Loucy (cell line): ENCODE data around the gene CHST6.

Experiments used
- H2AFZ ChIP-seq: fragments of 200-600 bp; sonication (generic); 2 replicates; pipeline ENCODE4 v1.6.0; 2016; ENCODE audit warnings: antibody characterized with exemption, mild to moderate bottlenecking, low read length, moderate library complexity
- H3F3A ChIP-seq: fragments of 200-600 bp; 2 replicates; pipeline ENCODE4 v1.6.0; 2016; ENCODE audit warnings: antibody characterized with exemption, low read depth, mild to moderate bottlenecking
- H3K27me3 ChIP-seq: fragments of 200-600 bp; sonication (generic); 2 replicates; pipeline ENCODE4 v1.6.1; 2014; ENCODE audit warnings: low read length, mild to moderate bottlenecking; ENCODE audit not compliant: insufficient read depth, poor library complexity, severe bottlenecking
- H3K36me3 ChIP-seq: fragments of 200-600 bp; sonication (generic); 2 replicates; pipeline ENCODE4 v1.6.1; 2016; ENCODE audit warnings: low read length; ENCODE audit not compliant: insufficient read depth
- H3K4me1 ChIP-seq: fragments of 200-600 bp; sonication (generic); 2 replicates; pipeline ENCODE4 v1.5.1; 2014; ENCODE audit warnings: low read length, mild to moderate bottlenecking; ENCODE audit not compliant: insufficient read depth, poor library complexity, severe bottlenecking
- H3K4me2 ChIP-seq: fragments of 200-600 bp; sonication (generic); 2 replicates; pipeline ENCODE4 v1.6.0; 2014; ENCODE audit warnings: antibody characterized with exemption, low read length, low read depth, mild to moderate bottlenecking; ENCODE audit not compliant: poor library complexity, severe bottlenecking
- H3K4me3 ChIP-seq: fragments of 200-600 bp; sonication (generic); 2 replicates; pipeline ENCODE4 v1.5.1; 2014; ENCODE audit warnings: low read length, mild to moderate bottlenecking, mixed read lengths; ENCODE audit not compliant: poor library complexity, severe bottlenecking
- H3K79me2 ChIP-seq: fragments of 200-600 bp; sonication (generic); 2 replicates; pipeline ENCODE4 v1.6.1; 2014; ENCODE audit warnings: low read length; ENCODE audit not compliant: insufficient read depth
- H3K9ac ChIP-seq: fragments of 200-600 bp; sonication (generic); 2 replicates; pipeline ENCODE4 v1.6.0; 2014; ENCODE audit warnings: mild to moderate bottlenecking, low read depth, low read length, moderate library complexity; ENCODE audit not compliant: poor library complexity, severe bottlenecking
- H3K9me2 ChIP-seq: fragments of 200-600 bp; sonication (generic); replicated peaks from 2 replicates; pipeline ENCODE4 v1.6.1; 2016; ENCODE audit warnings: low read depth, low read length, mixed read lengths
- H3K9me3 ChIP-seq: fragments of 200-600 bp; sonication (generic); 2 replicates; pipeline ENCODE4 v1.6.1; 2014; ENCODE audit warnings: mild to moderate bottlenecking, antibody characterized with exemption, low read length, low read depth; ENCODE audit not compliant: insufficient read depth
- H4K20me1 ChIP-seq: fragments of 200-600 bp; sonication (generic); 2 replicates; pipeline ENCODE4 v1.6.0; 2014; ENCODE audit warnings: antibody characterized with exemption, low read length, mild to moderate bottlenecking; ENCODE audit not compliant: insufficient read depth, poor library complexity, severe bottlenecking
- EZH2phosphoT487 ChIP-seq: fragments of 200-600 bp; IDR thresholded peaks from 2 replicates; pipeline ENCODE4 v1.6.1; 2018; ENCODE audit warnings: antibody characterized with exemption, mild to moderate bottlenecking, moderate library complexity, borderline replicate concordance
- TF ChIP-seq, protein P1 (sequence below): fragments of 200-600 bp; sonication (generic); conservative IDR thresholded peaks from 2 replicates; pipeline ENCODE4 v1.5.1; 2014; ENCODE audit warnings: mild to moderate bottlenecking, antibody characterized with exemption, low read length

CHST6 gene

DNA sequence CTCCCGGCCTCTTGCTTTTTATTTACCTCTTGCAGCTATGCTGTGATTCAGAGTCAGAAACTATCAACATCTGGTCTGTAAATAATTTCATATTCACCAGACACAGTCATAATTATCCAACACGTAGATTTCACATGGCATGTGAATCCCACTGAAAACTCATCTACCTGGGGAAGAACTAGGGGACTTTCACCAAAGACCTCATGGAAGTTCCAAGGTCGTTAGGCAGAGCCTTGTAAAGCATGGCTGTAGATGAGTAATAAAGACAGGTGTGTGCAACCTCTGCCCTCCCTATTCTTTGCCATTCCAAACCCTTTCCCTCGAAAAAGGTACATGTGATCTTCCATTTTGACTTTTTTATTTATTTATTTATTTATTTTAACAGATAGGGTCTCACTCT is 42.5 kb upstream of the CHST6 start:
- no peak overlapping the region for H3K9ac ChIP-seq
- no peak overlapping the region for H3K4me3 ChIP-seq
- no peak for TF ChIP-seq EZH2phosphoT487
- TF ChIP-seq, protein P1, sequence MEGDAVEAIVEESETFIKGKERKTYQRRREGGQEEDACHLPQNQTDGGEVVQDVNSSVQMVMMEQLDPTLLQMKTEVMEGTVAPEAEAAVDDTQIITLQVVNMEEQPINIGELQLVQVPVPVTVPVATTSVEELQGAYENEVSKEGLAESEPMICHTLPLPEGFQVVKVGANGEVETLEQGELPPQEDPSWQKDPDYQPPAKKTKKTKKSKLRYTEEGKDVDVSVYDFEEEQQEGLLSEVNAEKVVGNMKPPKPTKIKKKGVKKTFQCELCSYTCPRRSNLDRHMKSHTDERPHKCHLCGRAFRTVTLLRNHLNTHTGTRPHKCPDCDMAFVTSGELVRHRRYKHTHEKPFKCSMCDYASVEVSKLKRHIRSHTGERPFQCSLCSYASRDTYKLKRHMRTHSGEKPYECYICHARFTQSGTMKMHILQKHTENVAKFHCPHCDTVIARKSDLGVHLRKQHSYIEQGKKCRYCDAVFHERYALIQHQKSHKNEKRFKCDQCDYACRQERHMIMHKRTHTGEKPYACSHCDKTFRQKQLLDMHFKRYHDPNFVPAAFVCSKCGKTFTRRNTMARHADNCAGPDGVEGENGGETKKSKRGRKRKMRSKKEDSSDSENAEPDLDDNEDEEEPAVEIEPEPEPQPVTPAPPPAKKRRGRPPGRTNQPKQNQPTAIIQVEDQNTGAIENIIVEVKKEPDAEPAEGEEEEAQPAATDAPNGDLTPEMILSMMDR = no peak
- no peaks in the 10 kb centered on the region for H3K36me3 ChIP-seq
- no peaks in the 10 kb centered on the region for H3K9me3 ChIP-seq
- no peak overlapping the region for H3K4me2 ChIP-seq
- no peaks in the 10 kb centered on the region for H3K9me2 ChIP-seq
- H2AFZ ChIP-seq = no peak overlapping the region
- H4K20me1 ChIP-seq = no peaks in the 10 kb centered on the region
- no peaks in the 10 kb centered on the region for H3F3A ChIP-seq
- H3K4me1 ChIP-seq = no peaks in the 10 kb centered on the region
- H3K79me2 ChIP-seq = no peaks in the 10 kb centered on the region
- H3K27me3 ChIP-seq = no peaks in the 10 kb centered on the region

DNA sequence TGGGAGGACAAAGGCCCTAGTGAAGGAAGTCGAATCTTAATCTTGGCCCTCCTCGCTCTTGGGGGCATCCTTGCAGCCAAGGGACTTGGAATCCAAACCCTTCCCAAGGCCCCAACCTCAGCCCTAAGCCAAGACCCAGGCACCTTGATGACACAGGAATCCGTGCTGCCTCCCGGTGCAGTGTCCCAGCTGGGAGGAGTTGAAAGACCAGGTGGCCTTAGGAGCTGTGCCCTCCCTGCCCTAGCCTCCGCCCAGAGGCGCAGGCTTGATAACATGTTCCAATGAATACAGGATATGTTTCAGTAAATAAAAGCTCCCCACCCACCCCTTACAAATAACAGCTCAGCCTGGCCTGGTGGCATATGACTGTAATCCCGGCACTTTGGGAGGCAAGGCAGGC is 40.7 kb upstream of the CHST6 start, which contains the start of gene CHST5:
TSS of gene CHST5 (minus strand) at position 208 of the 400 bp plus-strand sequence. CDS start 5,724 bp downstream, outside the sequence.
- H3K79me2 ChIP-seq = no peaks in the 10 kb centered on the region
- no peaks in the 10 kb centered on the region for H3F3A ChIP-seq
- H3K9ac ChIP-seq = no peak within 1 kb of the TSS
- no peak within 1 kb of the TSS for H3K4me2 ChIP-seq
- no peaks in the 10 kb centered on the region for H3K9me3 ChIP-seq
- no peak within 1 kb of the TSS for H2AFZ ChIP-seq
- no peaks in the 10 kb centered on the region for H3K4me1 ChIP-seq
- TF ChIP-seq, protein P1 = no peak
- no peak for TF ChIP-seq EZH2phosphoT487
- H4K20me1 ChIP-seq = no peaks in the 10 kb centered on the region
- no peak within 1 kb of the TSS for H3K4me3 ChIP-seq
- H3K27me3 ChIP-seq = no peaks in the 10 kb centered on the region
- no peaks in the 10 kb centered on the region for H3K9me2 ChIP-seq
- H3K36me3 ChIP-seq = no peaks in the 10 kb centered on the region

DNA sequence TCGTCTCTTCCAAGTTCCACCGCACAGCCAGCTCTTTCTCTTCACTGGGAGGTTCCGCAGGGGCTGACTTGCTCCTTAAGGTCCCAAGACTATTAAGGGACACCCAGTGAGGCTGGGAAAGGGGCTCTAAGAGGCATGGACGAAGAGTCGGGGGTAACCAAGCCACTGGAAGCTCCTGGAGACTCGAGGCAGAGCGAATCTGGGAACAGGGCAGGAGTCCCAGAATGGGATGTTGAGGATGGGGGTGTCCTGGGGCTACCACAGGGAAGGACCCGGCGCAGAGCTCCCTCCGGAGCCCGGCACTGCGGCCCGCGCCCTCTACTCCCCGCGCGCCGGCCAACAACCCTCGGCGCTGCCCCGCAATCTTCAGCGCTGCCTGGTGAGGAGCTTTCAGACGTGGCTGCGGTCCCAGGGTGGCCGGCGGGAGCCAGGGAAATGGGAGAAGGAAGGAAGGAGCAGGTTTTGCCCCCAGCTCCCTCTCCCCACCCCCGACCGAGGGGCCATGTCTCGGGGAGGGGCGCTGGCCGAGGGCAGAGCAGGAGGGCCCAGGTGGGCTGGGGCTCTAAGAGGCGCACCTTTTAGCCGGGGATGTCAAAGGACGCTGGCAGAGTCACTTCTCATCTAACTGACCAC is 40.1 kb upstream of the CHST6 start:
- Histone ChIP-seq H3K4me2 (no peak overlapping the region), H3K79me2 (no peaks in the 10 kb centered on the region), H3K27me3 (no peaks in the 10 kb centered on the region), H3K9me2 (no peaks in the 10 kb centered on the region), H3K4me3 (no peak overlapping the region), H3F3A (no peaks in the 10 kb centered on the region), H2AFZ (no peak overlapping the region), H4K20me1 (no peaks in the 10 kb centered on the region), H3K9me3 (no peaks in the 10 kb centered on the region), H3K36me3 (no peaks in the 10 kb centered on the region), H3K9ac (no peak overlapping the region), H3K4me1 (no peaks in the 10 kb centered on the region)
- no peak for TF ChIP-seq EZH2phosphoT487
- TF ChIP-seq, protein P1 = no peak
